H9 (cell line): Measurements from ENCODE around the gene CNNM1. TPM values are rescaled to one million over a fixed set of nuclear protein-coding genes. Genes with fewer than 3 reads are reported as not detected.

Source experiments
- DNase-seq: peaks from one replicate; pipeline ENCODE4 v3.0.0-alpha.2; 2017
- H2AFZ ChIP-seq: one replicate; pipeline ENCODE4 v1.6.1; 2013; ENCODE audit warnings: mild to moderate bottlenecking, low read length, control low read depth, moderate library complexity
- H2AK5ac ChIP-seq: 2 replicates; pipeline ENCODE4 v1.6.1; 2013; ENCODE audit warnings: low read length, control low read depth, mixed read lengths; ENCODE audit not compliant: insufficient read length
- H2BK120ac ChIP-seq: one replicate; pipeline ENCODE4 v1.6.1; 2013; ENCODE audit warnings: low read depth, mild to moderate bottlenecking, low read length, control low read depth, inconsistent platforms; ENCODE audit not compliant: poor library complexity, severe bottlenecking
- H2BK12ac ChIP-seq: 2 replicates; pipeline ENCODE4 v1.6.1; 2013; ENCODE audit warnings: low read length, control low read depth, mixed read lengths, low read depth; ENCODE audit not compliant: insufficient read length
- H2BK15ac ChIP-seq: 2 replicates; pipeline ENCODE4 v1.6.1; 2013; ENCODE audit warnings: low read depth, low read length, control low read depth
- H2BK20ac ChIP-seq: one replicate; pipeline ENCODE4 v1.6.1; 2013; ENCODE audit warnings: low read depth, mild to moderate bottlenecking, low read length, control low read depth, inconsistent platforms; ENCODE audit not compliant: poor library complexity, severe bottlenecking
- H2BK5ac ChIP-seq: 2 replicates; pipeline ENCODE4 v1.6.1; 2013; ENCODE audit warnings: low read length, control low read depth, mixed read lengths; ENCODE audit not compliant: insufficient read length
- H3K14ac ChIP-seq: 2 replicates; pipeline ENCODE4 v1.6.1; 2013; ENCODE audit warnings: low read length, control low read depth; ENCODE audit not compliant: insufficient read depth
- H3K18ac ChIP-seq: 2 replicates; pipeline ENCODE4 v1.6.1; 2013; ENCODE audit warnings: low read depth, mild to moderate bottlenecking, mixed read lengths, low read length, control low read depth; ENCODE audit not compliant: insufficient read length
- H3K23ac ChIP-seq: 2 replicates; pipeline ENCODE4 v1.6.1; 2013; ENCODE audit warnings: low read length, control low read depth, mixed read lengths, low read depth; ENCODE audit not compliant: insufficient read length
- H3K23me2 ChIP-seq: 2 replicates; pipeline ENCODE4 v1.6.1; 2013; ENCODE audit warnings: low read depth, mild to moderate bottlenecking, mixed read lengths, low read length, control low read depth; ENCODE audit not compliant: insufficient read length, poor library complexity, severe bottlenecking
- H3K27ac ChIP-seq: 2 replicates; pipeline ENCODE4 v1.5.1; 2013; ENCODE audit warnings: low read length, control low read depth, mixed read lengths, low read depth; ENCODE audit not compliant: insufficient read length
- H3K27me3 ChIP-seq: 2 replicates; pipeline ENCODE4 v1.6.1; 2013; ENCODE audit warnings: low read length, control low read depth, inconsistent platforms; ENCODE audit not compliant: insufficient read depth
- H3K4ac ChIP-seq: 2 replicates; pipeline ENCODE4 v1.6.1; 2013; ENCODE audit warnings: low read depth, mild to moderate bottlenecking, control low read depth, inconsistent platforms, low read length, moderate library complexity
- H3K4me1 ChIP-seq: 2 replicates; pipeline ENCODE4 v1.6.1; 2013; ENCODE audit warnings: low read length, control low read depth, inconsistent platforms; ENCODE audit not compliant: insufficient read depth
- H3K4me2 ChIP-seq: 2 replicates; pipeline ENCODE4 v1.6.1; 2013; ENCODE audit warnings: low read length, control low read depth, mixed read lengths; ENCODE audit not compliant: insufficient read length, insufficient read depth
- H3K56ac ChIP-seq: 2 replicates; pipeline ENCODE4 v1.6.1; 2013; ENCODE audit warnings: low read depth, mild to moderate bottlenecking, mixed read lengths, low read length, control low read depth; ENCODE audit not compliant: insufficient read length
- H3K79me1 ChIP-seq: 2 replicates; pipeline ENCODE4 v1.6.1; 2013; ENCODE audit warnings: low read depth, mild to moderate bottlenecking, moderate library complexity, low read length, control low read depth, inconsistent platforms; ENCODE audit not compliant: insufficient read depth, poor library complexity, severe bottlenecking
- H3K79me2 ChIP-seq: 2 replicates; pipeline ENCODE4 v1.6.1; 2013; ENCODE audit warnings: low read length, control low read depth, inconsistent platforms; ENCODE audit not compliant: insufficient read depth
- H3K9ac ChIP-seq: 2 replicates; pipeline ENCODE4 v1.6.1; 2013; ENCODE audit warnings: low read length, control low read depth, mixed read lengths; ENCODE audit not compliant: insufficient read length; ENCODE audit errors: extremely low read depth
- H3K9me3 ChIP-seq: one replicate; pipeline ENCODE4 v1.6.1; 2013; ENCODE audit warnings: low read depth, low read length, inconsistent platforms; ENCODE audit not compliant: control insufficient read depth
- H3T11ph ChIP-seq: one replicate; pipeline ENCODE4 v1.6.1; 2013; ENCODE audit warnings: mild to moderate bottlenecking, low read length, control low read depth, inconsistent platforms
- H4K20me1 ChIP-seq: one replicate; pipeline ENCODE4 v1.6.1; 2013; ENCODE audit not compliant: control insufficient read depth, insufficient read length, insufficient read depth
- H4K5ac ChIP-seq: 2 replicates; pipeline ENCODE4 v1.6.1; 2013; ENCODE audit warnings: low read depth, mild to moderate bottlenecking, mixed read lengths, low read length, control low read depth; ENCODE audit not compliant: insufficient read length
- H4K8ac ChIP-seq: replicated peaks from 2 replicates; pipeline ENCODE4 v1.6.1; 2013; ENCODE audit warnings: low read length, control low read depth, mixed read lengths, low read depth; ENCODE audit not compliant: insufficient read length
- H4K91ac ChIP-seq: 2 replicates; pipeline ENCODE4 v1.6.1; 2013; ENCODE audit warnings: low read depth, mild to moderate bottlenecking, moderate library complexity, mixed read lengths, low read length, control low read depth; ENCODE audit not compliant: insufficient read length
- H3K27ac Mint-ChIP-seq, 3 experiments: 2 replicates in 2 of 3; 3 replicates in 1 of 3; pipeline ENCODE4 v1.8.0; 2020 to 2021; ENCODE audit warnings: mixed read lengths in 3 of 3, mild to moderate bottlenecking in 1 of 3, moderate library complexity in 1 of 3
- H3K27me3 Mint-ChIP-seq: 2 replicates; pipeline ENCODE4 v1.8.0; 2021; ENCODE audit warnings: low read depth, mild to moderate bottlenecking, moderate library complexity, mixed read lengths
- H3K36me3 Mint-ChIP-seq, 3 experiments: 2 replicates in 2 of 3; 3 replicates in 1 of 3; pipeline ENCODE4 v1.8.0; 2020 to 2021; ENCODE audit warnings: low read depth in 3 of 3, mixed read lengths in 3 of 3; ENCODE audit not compliant: insufficient read depth in 1 of 3
- H3K4me1 Mint-ChIP-seq, 2 experiments: 2 replicates each; pipeline ENCODE4 v1.8.0; 2020; ENCODE audit warnings: mixed read lengths in 2 of 2
- H3K4me3 Mint-ChIP-seq, 2 experiments: 2 replicates in 1 of 2; 3 replicates in 1 of 2; pipeline ENCODE4 v1.8.0; 2020 to 2021; ENCODE audit warnings: mild to moderate bottlenecking in 2 of 2, mixed read lengths in 2 of 2, moderate library complexity in 1 of 2
- H3K9me3 Mint-ChIP-seq, 2 experiments: 2 replicates in 1 of 2; 3 replicates in 1 of 2; pipeline ENCODE4 v1.8.0; 2020; ENCODE audit warnings: mild to moderate bottlenecking in 2 of 2, mixed read lengths in 2 of 2, moderate library complexity in 1 of 2
- CTCF ChIP-seq: fragments of 200-600 bp; sonication (generic); conservative IDR thresholded peaks from 3 replicates; pipeline ENCODE4 v1.8.0; 2021; ENCODE audit warnings: antibody characterized with exemption, mild to moderate bottlenecking
- WGBS: extraction: QIAGEN DNeasy Blood & Tissue Kit; methylation state at CpG from one replicate; pipeline ENCODE4 v1.1.7; 2013; ENCODE audit warnings: missing lambda C conversion rate, low lambda C conversion rate, mixed read lengths; ENCODE audit not compliant: insufficient read length; ENCODE audit errors: extremely low coverage; 5-methylcytosine and 5-hydroxymethylcytosine counted together
- total RNA-seq: library from RNA; stranded (reverse); gene quantifications from 2 replicates; pipeline ENCODE4 v1.2.1, GENCODE V29; 2021

Gene CNNM1
- total RNA-seq, 1 experiment from 2014 or later, result 0.35 TPM

- Histone ChIP-seq H2BK120ac (no peak overlapping the region), H3K14ac (no peak overlapping the region), H4K91ac (no peak overlapping the region), H2BK15ac (no peak overlapping the region), H2AK5ac (no peak overlapping the region), H4K8ac (no peak overlapping the region), H3K18ac (no peak overlapping the region), H3K27ac (no peak overlapping the region), H3K4ac (no peak overlapping the region), H3K4me1 (no peaks in the 10 kb centered on the region), H3K27me3 (no peaks in the 10 kb centered on the region), H3K79me1 (peaks cover 2% of the 10 kb centered on the region), H4K20me1 (no peaks in the 10 kb centered on the region), H4K5ac (no peak overlapping the region), H2BK12ac (no peak overlapping the region), H3K23ac (no peak overlapping the region), H3K23me2 (no peaks in the 10 kb centered on the region), H3K79me2 (no peaks in the 10 kb centered on the region; the same call in 1 of the 2 replicates), H2BK20ac (no peak overlapping the region), H3T11ph (no peak overlapping the region), H3K4me2 (no peak overlapping the region), H2BK5ac (no peak overlapping the region), H3K9me3 (no peaks in the 10 kb centered on the region), H3K9ac (no peak overlapping the region), H3K56ac (no peak overlapping the region), H2AFZ (no peak overlapping the region)
- Mint-ChIP-seq H3K27ac (peak overlapping the region in 1 of 3 experiments; percentile 49; a peak in 1 of 7 replicates), H3K4me3 (no peak overlapping the region), H3K36me3 (peaks cover 29 to 33% (median 31%) of the 10 kb centered on the region in 3 experiments), H3K9me3 (0 out of 5 replicates have a peak, but pooled peaks cover 0 to 2% of the 10 kb centered on the region in 2 experiments), H3K27me3 (no peaks in the 10 kb centered on the region), H3K4me1 (peaks cover 0 to under 1% of the 10 kb centered on the region in 2 experiments; a peak in 1 of 4 replicates)
- no peak for TF ChIP-seq CTCF
- DNase-seq, result no peak
- WGBS, result no CpG with 5 or more reads among the region's 2 CpGs
Measured at GRCh38 chr10:99419688-99420087, 90.5 kb downstream of the CNNM1 start.
